Measurements from ENCODE around the gene ZNF423. TPM values are rescaled to one million over a fixed set of nuclear protein-coding genes. Genes with fewer than 3 reads are reported as not detected.

The ZNF423 gene
- total and polyA plus RNA-seq, 2 experiments from 2014 or later: 0.43 to 0.49 TPM

GRCh38 chr16:49674351-49674851 lies 181.5 kb downstream of the ZNF423 start:
- in situ Hi-C loops (cut with MboI): no loop called here

GRCh38 chr16:49673442-49673841 lies 182.5 kb downstream of the ZNF423 start:
- TF ChIP-seq EZH2phosphoT487 (IDR thresholded peaks at IDR 0.05; ENCODE audit: insufficient read depth, low read depth): no peak
- no peak for TF ChIP-seq EZH2 (IDR thresholded peaks at IDR 0.05; ENCODE audit: insufficient read depth, poor library complexity, severe bottlenecking)
- in situ Hi-C loops (cut with MboI): no loop called here
- Histone ChIP-seq H3K36me3 (ENCODE audit: low read depth) (no peaks in the 10 kb centered on the region), H3K4me3 (no peak overlapping the region), H3K27ac (no peak overlapping the region), H3K9me2 (ENCODE audit: insufficient read depth) (no peaks in the 10 kb centered on the region), H3K4me1 (ENCODE audit: insufficient read depth) (no peaks in the 10 kb centered on the region), H4K20me1 (ENCODE audit: insufficient read depth) (no peaks in the 10 kb centered on the region), H2AFZ (no peak overlapping the region), H3K9ac (no peak overlapping the region), H3K79me2 (ENCODE audit: insufficient read depth) (no peaks in the 10 kb centered on the region), H3F3A (ENCODE audit: insufficient read depth) (no peaks in the 10 kb centered on the region), H3K9me3 (ENCODE audit: low read depth) (no peaks in the 10 kb centered on the region), H3K27me3 (replicated peaks; ENCODE audit: insufficient read depth) (no peaks in the 10 kb centered on the region; the same call in 1 of the 2 replicates), H3K4me2 (ENCODE audit: unreplicated experiment) (no peak overlapping the region)
- DNase-seq: no peak
- 76 to 79% methylated on average over 8 of the region's 8 CpGs for WGBS, 2 experiments (ENCODE audit: low coverage in 1 of 2, low lambda C conversion rate in 2 of 2, missing lambda C conversion rate in 2 of 2)

More at GRCh38 chr16:49674351-49674851, 181.5 kb downstream of the ZNF423 start:
- H3K4me3 ChIP-seq: no peak overlapping the region
- H3K4me2 ChIP-seq (ENCODE audit: unreplicated experiment): no peak overlapping the region
- no peaks in the 10 kb centered on the region for H3K4me1 ChIP-seq (ENCODE audit: insufficient read depth)
- no peaks in the 10 kb centered on the region for H3K9me3 ChIP-seq (ENCODE audit: low read depth)
- H3K36me3 ChIP-seq (ENCODE audit: low read depth): no peaks in the 10 kb centered on the region
- no peaks in the 10 kb centered on the region for H3K79me2 ChIP-seq (ENCODE audit: insufficient read depth)
- TF ChIP-seq EZH2 (IDR thresholded peaks at IDR 0.05; ENCODE audit: insufficient read depth, poor library complexity, severe bottlenecking) (no peak), EZH2phosphoT487 (IDR thresholded peaks at IDR 0.05; ENCODE audit: insufficient read depth, low read depth) (no peak)
- H3K27me3 ChIP-seq (replicated peaks; ENCODE audit: insufficient read depth): no peaks in the 10 kb centered on the region; the same call in 1 of the 2 replicates
- no peaks in the 10 kb centered on the region for H4K20me1 ChIP-seq (ENCODE audit: insufficient read depth)
- WGBS, 2 experiments (ENCODE audit: low coverage in 1 of 2, low lambda C conversion rate in 2 of 2, missing lambda C conversion rate in 2 of 2): 70 to 78% methylated on average over 15 of the region's 15 CpGs
- no peak overlapping the region for H3K9ac ChIP-seq
- DNase-seq: no peak
- H2AFZ ChIP-seq: no peak overlapping the region
- no peak overlapping the region for H3K27ac ChIP-seq
- no peaks in the 10 kb centered on the region for H3F3A ChIP-seq (ENCODE audit: insufficient read depth)
- H3K9me2 ChIP-seq (ENCODE audit: insufficient read depth): no peaks in the 10 kb centered on the region

- no peaks in the 10 kb centered on the region for H3F3A ChIP-seq (ENCODE audit: insufficient read depth)
- no peaks in the 10 kb centered on the region for H3K79me2 ChIP-seq (ENCODE audit: insufficient read depth)
- no peaks in the 10 kb centered on the region for H4K20me1 ChIP-seq (ENCODE audit: insufficient read depth)
- no peak overlapping the region for H3K4me2 ChIP-seq (ENCODE audit: unreplicated experiment)
- no peak overlapping the region for H3K9ac ChIP-seq
- H3K27ac ChIP-seq: no peak overlapping the region
- in situ Hi-C loops (cut with MboI): no loop called here
- 78% methylated on average over 11 of the region's 11 CpGs for whole genome bisulfite sequencing, 2 experiments (ENCODE audit: low coverage in 1 of 2, low lambda C conversion rate in 2 of 2, missing lambda C conversion rate in 2 of 2)
- TF ChIP-seq EZH2phosphoT487 (IDR thresholded peaks at IDR 0.05; ENCODE audit: insufficient read depth, low read depth) (no peak), EZH2 (IDR thresholded peaks at IDR 0.05; ENCODE audit: insufficient read depth, poor library complexity, severe bottlenecking) (no peak)
- no peak for DNase-seq
- no peak overlapping the region for H2AFZ ChIP-seq
- no peak overlapping the region for H3K4me3 ChIP-seq
- H3K36me3 ChIP-seq (ENCODE audit: low read depth): no peaks in the 10 kb centered on the region
- no peaks in the 10 kb centered on the region for H3K9me2 ChIP-seq (ENCODE audit: insufficient read depth)
- no peaks in the 10 kb centered on the region for H3K4me1 ChIP-seq (ENCODE audit: insufficient read depth)
- H3K9me3 ChIP-seq (ENCODE audit: low read depth): no peaks in the 10 kb centered on the region
- no peaks in the 10 kb centered on the region; the same call in 1 of the 2 replicates for H3K27me3 ChIP-seq (replicated peaks; ENCODE audit: insufficient read depth)
These were observed 183.2 kb downstream of the ZNF423 start for GRCh38 chr16:49672753-49673152.

- Histone ChIP-seq H3K36me3 (ENCODE audit: low read depth) (no peaks in the 10 kb centered on the region), H3K4me3 (no peak overlapping the region), H3K27me3 (replicated peaks; ENCODE audit: insufficient read depth) (no peaks in the 10 kb centered on the region; the same call in 1 of the 2 replicates), H3K4me1 (ENCODE audit: insufficient read depth) (no peaks in the 10 kb centered on the region), H3K9me2 (ENCODE audit: insufficient read depth) (no peaks in the 10 kb centered on the region), H3K4me2 (ENCODE audit: unreplicated experiment) (no peak overlapping the region), H3K9ac (no peak overlapping the region), H2AFZ (no peak overlapping the region), H4K20me1 (ENCODE audit: insufficient read depth) (no peaks in the 10 kb centered on the region), H3K9me3 (ENCODE audit: low read depth) (no peaks in the 10 kb centered on the region), H3K27ac (no peak overlapping the region), H3K79me2 (ENCODE audit: insufficient read depth) (no peaks in the 10 kb centered on the region), H3F3A (ENCODE audit: insufficient read depth) (no peaks in the 10 kb centered on the region)
- TF ChIP-seq EZH2 (IDR thresholded peaks at IDR 0.05; ENCODE audit: insufficient read depth, poor library complexity, severe bottlenecking): no peak
- no peak for TF ChIP-seq EZH2phosphoT487 (IDR thresholded peaks at IDR 0.05; ENCODE audit: insufficient read depth, low read depth)
- no peak for DNase-seq
- 61 to 63% methylated on average over 12 of the region's 12 CpGs for WGBS, 2 experiments (ENCODE audit: low coverage in 1 of 2, low lambda C conversion rate in 2 of 2, missing lambda C conversion rate in 2 of 2)
- in situ Hi-C loops (cut with MboI): no loop called here
These were observed 184.6 kb downstream of the ZNF423 start for GRCh38 chr16:49671333-49671732.

Data from GM23248 (cell line).